Measurements from ENCODE around the gene LRRC4.

- TF ChIP-seq CTCF (conservative IDR thresholded peaks at IDR 0.05; ENCODE audit: low read depth, low read length) = no peak
- no peak for TF ChIP-seq EZH2 (IDR thresholded peaks at IDR 0.05; ENCODE audit: low read length, unreplicated experiment)
Observed at GRCh38 chr7:127998671-127999070, 32.6 kb downstream of the LRRC4 start.
